Trophoblast cell (in vitro differentiated cells and primary cell): Measurements from ENCODE around the gene ZNF212.

Experiments
- DNase-seq, 2 donors: peaks; one replicate each; pipeline ENCODE4 v3.0.0-alpha.2; 2016
- H2AFZ ChIP-seq: 2 replicates; pipeline ENCODE4 v1.6.1; 2013; ENCODE audit warnings: low read length, moderate library complexity, mild to moderate bottlenecking; ENCODE audit not compliant: insufficient read depth, poor library complexity
- H2AK5ac ChIP-seq: 2 replicates; pipeline ENCODE4 v1.6.1; 2013; ENCODE audit warnings: mild to moderate bottlenecking, low read length
- H2BK120ac ChIP-seq: 2 replicates; pipeline ENCODE4 v1.6.1; 2013; ENCODE audit warnings: low read length, mild to moderate bottlenecking, moderate library complexity; ENCODE audit not compliant: insufficient read depth, poor library complexity
- H2BK12ac ChIP-seq: 2 replicates; pipeline ENCODE4 v1.6.1; 2013; ENCODE audit warnings: mild to moderate bottlenecking, low read length, moderate library complexity
- H2BK5ac ChIP-seq: 2 replicates; pipeline ENCODE4 v1.6.1; 2013; ENCODE audit warnings: low read length, low read depth, moderate library complexity, mild to moderate bottlenecking; ENCODE audit not compliant: poor library complexity
- H3K14ac ChIP-seq: 2 replicates; pipeline ENCODE4 v1.6.1; 2013; ENCODE audit warnings: mild to moderate bottlenecking, low read length
- H3K18ac ChIP-seq: 2 replicates; pipeline ENCODE4 v1.6.1; 2013; ENCODE audit warnings: mild to moderate bottlenecking, low read length
- H3K23ac ChIP-seq: 2 replicates; pipeline ENCODE4 v1.6.1; 2013; ENCODE audit warnings: low read length
- H3K27ac ChIP-seq: 2 replicates; pipeline ENCODE4 v1.5.1; 2013; ENCODE audit warnings: low read depth, mild to moderate bottlenecking, inconsistent platforms, low read length, moderate library complexity
- H3K27me3 ChIP-seq: 2 replicates; pipeline ENCODE4 v1.6.1; 2013; ENCODE audit warnings: inconsistent platforms, mild to moderate bottlenecking, low read length, moderate library complexity; ENCODE audit not compliant: insufficient read depth
- H3K36me3 ChIP-seq, 2 experiments: 1 replicate in 1 of 2; 2 replicates in 1 of 2; pipeline ENCODE4 v1.6.1; 2013; ENCODE audit warnings: low read length in 2 of 2, mild to moderate bottlenecking in 2 of 2, moderate library complexity in 1 of 2; ENCODE audit not compliant: insufficient read depth in 2 of 2, control insufficient read depth in 1 of 2
- H3K4ac ChIP-seq: 2 replicates; pipeline ENCODE4 v1.6.1; 2013; ENCODE audit warnings: low read depth, mild to moderate bottlenecking, low read length, moderate library complexity
- H3K4me1 ChIP-seq, 2 experiments: 1 replicate in 1 of 2; 2 replicates in 1 of 2; pipeline ENCODE4 v1.6.1; 2013; ENCODE audit warnings: low read length in 2 of 2, mild to moderate bottlenecking in 2 of 2, moderate library complexity in 1 of 2; ENCODE audit not compliant: insufficient read depth in 2 of 2, control insufficient read depth in 1 of 2
- H3K4me2 ChIP-seq: 2 replicates; pipeline ENCODE4 v1.6.1; 2013; ENCODE audit warnings: inconsistent platforms, mild to moderate bottlenecking, low read length, moderate library complexity
- H3K4me3 ChIP-seq: 2 replicates; pipeline ENCODE4 v1.5.1; 2013; ENCODE audit warnings: mild to moderate bottlenecking, low read depth, low read length, inconsistent platforms
- H3K79me1 ChIP-seq: one replicate; pipeline ENCODE4 v1.6.1; 2013; ENCODE audit warnings: low read length
- H3K79me2 ChIP-seq: 2 replicates; pipeline ENCODE4 v1.6.1; 2013; ENCODE audit warnings: low read length, mild to moderate bottlenecking; ENCODE audit not compliant: control insufficient read depth, insufficient read depth, poor library complexity
- H3K9ac ChIP-seq: 2 replicates; pipeline ENCODE4 v1.6.1; 2013; ENCODE audit warnings: mild to moderate bottlenecking, low read length
- H3K9me3 ChIP-seq: 2 replicates; pipeline ENCODE4 v1.6.1; 2013; ENCODE audit warnings: low read depth, mild to moderate bottlenecking, control low read depth, inconsistent platforms, low read length; ENCODE audit not compliant: insufficient read depth
- H4K12ac ChIP-seq: 2 replicates; pipeline ENCODE4 v1.6.1; 2013; ENCODE audit warnings: low read depth, mild to moderate bottlenecking, low read length, moderate library complexity
- H4K8ac ChIP-seq: 2 replicates; pipeline ENCODE4 v1.6.1; 2013; ENCODE audit warnings: low read depth, mild to moderate bottlenecking, low read length, moderate library complexity
- H4K91ac ChIP-seq: one replicate; pipeline ENCODE4 v1.6.1; 2013; ENCODE audit warnings: low read depth, mild to moderate bottlenecking, low read length, moderate library complexity
- WGBS: extraction: QIAGEN DNeasy Blood & Tissue Kit; methylation state at CpG from one replicate; pipeline ENCODE4 v1.1.7; 2013; ENCODE audit warnings: missing lambda C conversion rate; ENCODE audit not compliant: insufficient read length, insufficient coverage; ENCODE audit errors: extremely low coverage; 5-methylcytosine and 5-hydroxymethylcytosine counted together

Gene ZNF212

GRCh38 chr7:149289856-149290255 is 50.4 kb downstream of the ZNF212 start:
- no peak overlapping the region for H2AK5ac ChIP-seq
- H2BK120ac ChIP-seq, result no peak overlapping the region
- no peak overlapping the region for H3K4ac ChIP-seq
- no peak overlapping the region for H3K23ac ChIP-seq
- no peak overlapping the region for H4K8ac ChIP-seq
- no peak overlapping the region for H3K27ac ChIP-seq
- no CpG with 5 or more reads among the region's 4 CpGs for WGBS
- no peak overlapping the region for H4K12ac ChIP-seq
- no peak overlapping the region for H3K18ac ChIP-seq
- H3K4me3 ChIP-seq, result no peak overlapping the region
- no peaks in the 10 kb centered on the region for H3K27me3 ChIP-seq
- H3K9me3 ChIP-seq, result no peaks in the 10 kb centered on the region
- H3K4me1 ChIP-seq, result peaks cover 6 to 13% of the 10 kb centered on the region in 2 experiments
- H3K36me3 ChIP-seq, result peaks cover 0 to 5% of the 10 kb centered on the region in 2 experiments
- DNase-seq, result no peak
- H3K79me2 ChIP-seq, result peaks cover 2% of the 10 kb centered on the region
- no peak overlapping the region for H3K4me2 ChIP-seq
- H4K91ac ChIP-seq, result no peak overlapping the region
- no peaks in the 10 kb centered on the region for H3K79me1 ChIP-seq
- H3K9ac ChIP-seq, result no peak overlapping the region
- no peak overlapping the region for H2BK12ac ChIP-seq
- no peak overlapping the region for H3K14ac ChIP-seq
- no peak overlapping the region for H2BK5ac ChIP-seq
- H2AFZ ChIP-seq, result no peak overlapping the region

- Histone ChIP-seq H3K27me3 (no peaks in the 10 kb centered on the region), H4K12ac (no peak overlapping the region), H3K9ac (no peak overlapping the region), H3K18ac (no peak overlapping the region), H3K79me1 (no peaks in the 10 kb centered on the region), H3K79me2 (no peaks in the 10 kb centered on the region), H4K8ac (no peak overlapping the region), H3K27ac (no peak overlapping the region), H2BK120ac (no peak overlapping the region), H2BK12ac (no peak overlapping the region), H3K9me3 (no peaks in the 10 kb centered on the region), H4K91ac (no peak overlapping the region), H2AK5ac (no peak overlapping the region), H2BK5ac (no peak overlapping the region), H3K4me3 (no peak overlapping the region), H3K14ac (no peak overlapping the region), H3K4ac (no peak overlapping the region), H3K23ac (no peak overlapping the region), H3K36me3 (peaks cover 2 to 6% of the 10 kb centered on the region in 2 experiments), H3K4me2 (no peak overlapping the region), H2AFZ (no peak overlapping the region), H3K4me1 (peaks cover 0 to 5% of the 10 kb centered on the region in 2 experiments)
- no peak for DNase-seq
- no CpG with 5 or more reads among the region's 13 CpGs for WGBS
Measured at GRCh38 chr7:149291036-149291780, 51.8 kb downstream of the ZNF212 start.

- no CpG with 5 or more reads among the region's 16 CpGs for WGBS
- Histone ChIP-seq H3K4me1 (peaks cover 0 to 4% of the 10 kb centered on the region in 2 experiments), H2AK5ac (no peak overlapping the region)
Measured at GRCh38 chr7:149291781-149292461, 52.5 kb downstream of the ZNF212 start.

GRCh38 chr7:149292462-149292823 is 53.0 kb downstream of the ZNF212 start:
- Histone ChIP-seq H3K4me2 (no peak overlapping the region), H4K91ac (no peak overlapping the region), H3K23ac (no peak overlapping the region), H4K12ac (no peak overlapping the region), H2AK5ac (no peak overlapping the region), H3K79me1 (no peaks in the 10 kb centered on the region), H2BK120ac (no peak overlapping the region), H3K4ac (no peak overlapping the region), H3K9ac (no peak overlapping the region), H3K4me3 (no peak overlapping the region), H2BK12ac (no peak overlapping the region), H3K36me3 (peaks cover 2 to 6% of the 10 kb centered on the region in 2 experiments), H3K18ac (no peak overlapping the region), H2BK5ac (no peak overlapping the region), H3K14ac (no peak overlapping the region), H2AFZ (no peak overlapping the region), H3K9me3 (no peaks in the 10 kb centered on the region), H3K4me1 (peaks cover 0 to 3% of the 10 kb centered on the region in 2 experiments), H3K79me2 (no peaks in the 10 kb centered on the region), H3K27ac (no peak overlapping the region), H4K8ac (no peak overlapping the region), H3K27me3 (no peaks in the 10 kb centered on the region)
- WGBS, result no CpG with 5 or more reads among the region's 9 CpGs
- DNase-seq, result no peak

More at GRCh38 chr7:149291781-149292461, 52.5 kb downstream of the ZNF212 start:
- H4K91ac ChIP-seq, result no peak overlapping the region
- peaks cover 2 to 6% of the 10 kb centered on the region in 2 experiments for H3K36me3 ChIP-seq
- H3K18ac ChIP-seq, result no peak overlapping the region
- no peak overlapping the region for H3K14ac ChIP-seq
- H2BK12ac ChIP-seq, result no peak overlapping the region
- H2BK5ac ChIP-seq, result no peak overlapping the region
- H2BK120ac ChIP-seq, result no peak overlapping the region
- H3K4me2 ChIP-seq, result no peak overlapping the region
- no peak overlapping the region for H4K12ac ChIP-seq
- no peak overlapping the region for H2AFZ ChIP-seq
- H3K79me1 ChIP-seq, result no peaks in the 10 kb centered on the region
- no peaks in the 10 kb centered on the region for H3K79me2 ChIP-seq
- no peak for DNase-seq
- H4K8ac ChIP-seq, result no peak overlapping the region
- H3K9ac ChIP-seq, result no peak overlapping the region
- H3K9me3 ChIP-seq, result no peaks in the 10 kb centered on the region
- H3K27me3 ChIP-seq, result no peaks in the 10 kb centered on the region
- no peak overlapping the region for H3K23ac ChIP-seq
- H3K4ac ChIP-seq, result no peak overlapping the region
- no peak overlapping the region for H3K4me3 ChIP-seq
- H3K27ac ChIP-seq, result no peak overlapping the region
